NCI-H2029 (cell line): ENCODE measurements around the gene UBE2E2.
"Not testable (repeated sequence)": the region's sequence is repeated elsewhere in the genome, so short reads cannot be mapped to it uniquely, and the experiment has no call there.

Experiments used
- DNase-seq: peaks from one replicate; lab custom pipeline; 2025; lab: John Stamatoyannopoulos, UW

UBE2E2 gene

DNA sequence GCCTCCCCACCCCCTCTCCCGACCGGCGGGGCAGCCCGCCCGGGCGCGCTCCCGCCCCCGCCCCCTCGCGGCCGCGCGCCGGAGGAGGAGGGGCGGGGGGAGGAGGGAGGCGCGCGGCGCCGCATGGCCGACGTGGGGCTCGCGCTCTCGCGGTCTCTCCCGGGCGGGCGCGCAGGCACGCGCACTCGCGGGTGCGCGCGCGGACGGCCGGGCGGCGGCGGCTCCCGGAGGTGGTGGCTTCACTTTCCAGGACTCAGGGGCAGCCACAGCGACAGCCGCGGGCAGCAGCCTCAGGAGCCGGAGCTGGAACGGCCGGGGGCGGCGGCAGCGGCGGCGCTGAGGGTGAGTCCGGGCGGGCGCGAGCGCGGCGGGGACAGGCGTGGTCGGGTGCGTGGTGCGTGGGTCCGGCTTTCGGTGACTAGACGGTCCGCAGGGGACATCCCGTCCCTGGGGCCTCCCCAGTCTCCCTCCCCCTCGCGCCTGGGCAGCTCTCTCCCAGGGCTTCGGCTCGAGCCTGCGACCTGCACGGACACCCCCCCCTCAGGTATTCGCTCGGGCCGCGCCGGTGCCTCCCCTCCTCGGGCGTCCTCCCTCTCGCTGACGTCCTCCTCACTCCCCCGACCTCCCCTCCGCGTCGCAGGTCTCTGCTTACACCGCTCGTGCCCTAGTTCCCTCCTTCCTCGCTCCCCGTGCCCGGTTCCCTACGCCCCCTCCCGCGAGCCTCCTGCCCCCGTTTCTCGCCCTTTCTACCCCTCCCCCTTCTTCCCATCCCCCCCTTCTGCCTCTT lies at the start of gene UBE2E2:
TSS of gene UBE2E2 (plus strand) at position 407 of the 787 bp plus-strand sequence.
- DNase-seq = peak; percentile 67

DNA sequence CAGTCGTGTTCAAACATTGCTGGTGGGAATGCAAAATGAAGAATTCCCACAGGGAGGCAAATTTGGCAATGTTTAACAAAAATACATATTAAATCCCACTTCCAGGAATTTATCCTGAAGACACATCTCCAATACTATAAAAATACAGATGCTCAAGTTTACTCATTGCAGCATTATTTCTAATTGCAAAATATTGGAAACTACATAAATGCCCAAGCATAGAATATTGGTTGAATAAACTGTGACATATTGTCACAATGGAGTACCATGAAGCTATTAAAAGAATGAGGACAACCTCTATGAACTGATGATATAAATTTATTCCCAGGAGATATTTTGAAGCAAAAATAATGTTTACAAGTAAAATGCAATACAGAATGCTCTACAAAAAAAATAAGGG lies 49.7 kb upstream of the UBE2E2 start:
- no peak for DNase-seq

DNA sequence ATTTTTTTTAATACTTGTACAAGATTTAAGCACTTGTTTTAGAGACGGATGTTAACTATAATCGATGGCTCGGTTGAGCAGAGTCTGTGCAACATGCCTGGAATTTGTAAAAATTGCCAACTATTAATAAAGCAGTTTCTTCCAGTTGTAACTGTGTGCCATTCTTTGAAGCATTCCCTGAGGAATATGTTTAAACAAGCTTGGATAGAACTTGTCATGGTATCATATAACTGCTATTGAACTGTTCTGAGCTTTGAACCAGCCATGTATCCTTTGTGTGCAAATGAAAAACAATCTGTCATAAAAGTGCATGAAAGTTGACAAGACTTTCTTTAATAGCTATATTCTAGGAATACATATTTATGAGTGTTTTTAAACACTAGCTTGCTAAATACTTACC lies 45.8 kb upstream of the UBE2E2 start:
- no peak for DNase-seq

DNA sequence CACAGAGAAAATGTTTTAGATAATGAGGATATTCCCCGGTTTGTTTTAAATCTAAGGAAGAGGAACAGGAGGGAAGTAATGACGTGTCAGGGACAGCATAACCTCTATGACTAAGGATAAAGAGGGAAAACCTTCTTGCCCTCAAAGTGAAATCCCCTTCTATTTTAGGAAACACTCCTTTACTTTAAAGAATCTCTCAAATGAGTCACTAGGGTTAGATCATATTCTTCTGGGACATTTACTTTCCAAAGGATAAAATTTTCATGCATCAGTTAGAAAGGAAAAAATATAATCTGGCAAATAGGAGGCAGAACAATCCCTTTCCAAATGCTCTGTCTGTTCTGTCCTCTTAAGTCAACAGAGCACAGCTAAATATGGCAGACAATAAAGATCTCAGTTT lies 43.2 kb upstream of the UBE2E2 start:
- DNase-seq = no peak

DNA sequence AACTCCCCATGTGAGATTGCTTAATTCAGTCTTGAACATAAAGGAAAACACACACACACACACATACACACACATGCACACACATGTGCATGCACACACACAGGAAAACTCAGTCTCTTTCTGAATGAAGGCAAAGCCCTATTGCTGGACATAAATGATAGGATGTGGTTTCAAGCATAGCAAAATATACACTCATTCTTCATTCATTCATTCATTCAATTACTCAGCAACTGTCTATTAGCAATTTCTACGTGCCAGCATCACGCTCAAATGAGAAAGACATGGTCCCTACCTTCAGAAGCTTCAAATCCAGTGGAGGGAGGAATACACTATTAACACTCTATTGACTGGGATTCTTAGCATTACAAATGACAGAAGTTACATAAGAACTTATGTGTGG lies 41.8 kb upstream of the UBE2E2 start:
- no peak for DNase-seq

DNA sequence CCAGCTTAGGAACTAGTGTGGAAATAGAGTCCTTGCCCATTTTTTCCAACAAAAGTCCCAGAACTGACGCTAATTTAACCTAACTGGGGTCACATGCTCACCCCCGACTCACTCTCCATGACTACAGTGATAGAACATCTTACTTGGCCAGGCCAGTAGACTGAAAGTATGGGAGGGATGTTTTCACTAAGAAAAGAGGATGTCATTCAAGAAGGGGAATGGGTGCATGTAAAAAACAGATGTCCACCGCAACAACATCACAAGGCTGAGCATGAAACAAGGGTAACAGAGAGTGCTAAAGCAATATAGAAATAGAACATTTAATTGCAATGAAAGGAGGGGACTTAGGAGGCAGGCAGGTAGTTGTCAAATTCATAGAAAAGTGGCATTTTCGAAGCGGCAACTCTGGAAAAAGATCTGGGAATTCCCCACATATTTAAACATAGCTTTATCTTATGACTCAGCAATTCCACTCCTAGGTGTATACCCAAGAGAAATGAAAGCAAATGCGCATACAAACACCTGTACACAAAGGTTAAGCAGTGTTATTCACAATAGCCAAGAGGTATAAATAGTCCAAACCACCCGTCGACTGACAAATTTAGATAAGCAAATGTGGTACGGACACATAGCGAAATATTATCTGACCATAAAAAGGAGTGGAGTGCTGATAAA lies 41.1 kb upstream of the UBE2E2 start:
- no peak for DNase-seq

DNA sequence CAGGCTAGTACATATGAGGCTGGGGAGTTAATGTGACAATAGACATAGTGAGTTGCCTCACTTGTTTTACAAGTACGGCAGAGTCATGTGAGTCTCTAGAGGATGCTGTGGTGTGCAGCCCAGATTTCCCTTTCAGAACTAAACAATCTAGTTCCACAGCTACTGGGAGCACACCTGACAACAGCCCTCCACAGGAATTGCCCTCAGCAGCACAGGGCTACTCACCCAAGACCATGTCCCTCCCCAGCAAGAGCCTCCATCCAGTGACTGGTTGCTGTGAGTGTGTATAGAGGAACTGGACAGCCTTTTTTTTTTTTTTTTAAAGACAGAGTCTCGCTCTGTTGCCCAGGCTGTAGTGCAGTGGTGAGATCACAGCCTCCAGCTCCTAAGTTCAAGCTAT lies 40.2 kb upstream of the UBE2E2 start:
- no peak for DNase-seq

DNA sequence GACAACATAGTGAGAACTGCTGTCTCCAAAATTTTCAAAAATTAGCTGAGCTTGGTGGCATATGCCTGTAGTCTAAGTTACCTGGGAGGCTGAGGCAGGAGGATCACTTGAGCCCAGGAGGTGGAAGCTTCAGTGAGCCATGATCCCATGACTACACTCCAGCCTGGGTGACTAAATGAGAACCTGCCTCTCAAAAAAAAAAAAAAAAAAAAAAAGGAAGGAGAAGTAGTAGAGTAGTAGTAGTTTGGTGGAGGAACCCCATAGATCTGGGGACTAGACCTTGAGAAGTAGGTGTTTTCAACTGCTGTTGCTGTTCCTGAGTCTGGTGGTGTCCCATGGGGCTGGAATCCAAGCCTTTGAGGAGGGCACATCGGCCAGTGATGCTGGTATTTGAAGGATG lies 38.4 kb upstream of the UBE2E2 start:
- DNase-seq = no peak

DNA sequence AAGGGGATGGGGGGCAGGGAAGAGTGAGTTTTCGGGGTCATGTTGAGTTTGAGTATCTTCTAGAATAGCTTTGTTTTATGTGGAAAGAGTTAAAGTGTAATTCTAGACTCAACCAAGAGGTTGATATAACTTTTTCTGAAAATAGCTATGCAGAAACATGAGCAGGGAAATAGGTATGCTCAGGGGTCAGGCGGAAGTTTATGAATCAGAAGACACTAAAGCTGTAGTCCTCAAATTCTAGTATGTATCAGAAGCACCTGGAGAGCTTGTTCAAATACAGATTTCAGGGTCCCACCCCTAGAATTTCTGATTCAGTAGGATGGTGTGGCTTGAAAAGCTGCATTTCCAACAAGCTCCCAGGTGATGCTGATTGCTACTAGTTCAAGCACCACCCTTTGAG lies 37.6 kb upstream of the UBE2E2 start:
- DNase-seq = no peak

DNA sequence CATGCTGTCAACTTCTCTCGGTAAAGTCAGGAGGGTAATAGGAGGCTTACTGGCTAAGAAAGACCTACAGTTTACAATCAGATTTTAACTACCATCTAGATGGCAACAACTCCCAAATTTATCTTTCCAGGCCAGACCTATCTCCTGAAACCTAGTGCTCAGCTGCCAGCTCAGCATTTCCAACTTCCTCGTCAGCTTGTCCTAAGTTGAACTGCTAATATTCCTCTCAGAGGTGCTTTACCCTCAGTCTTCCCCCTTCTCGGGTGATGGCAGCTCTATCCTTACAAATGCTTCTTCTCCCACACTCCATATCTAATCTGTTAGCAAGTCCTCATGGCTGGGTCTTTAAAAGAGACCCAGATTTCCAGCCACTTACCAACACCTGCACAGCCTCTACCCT lies 36.9 kb upstream of the UBE2E2 start:
- no peak for DNase-seq

DNA sequence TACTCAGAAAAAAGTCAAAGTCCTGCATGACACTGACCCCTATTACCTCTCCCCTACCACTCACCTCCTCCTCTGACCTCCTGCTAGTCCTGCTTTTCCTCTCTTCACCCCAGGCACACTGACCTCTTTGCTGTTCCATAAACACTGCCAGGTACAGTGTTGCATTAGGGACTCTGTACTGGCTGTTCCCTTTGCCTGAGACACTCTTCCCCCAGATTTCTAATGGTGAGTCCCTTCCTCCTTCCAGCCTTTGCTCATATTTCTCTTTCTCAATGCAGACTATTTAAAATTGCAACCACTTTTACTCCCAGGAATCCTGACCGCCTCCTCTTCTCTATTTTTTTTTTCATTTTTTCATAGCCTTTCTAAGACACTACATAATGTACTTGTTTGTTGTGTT lies 36.3 kb upstream of the UBE2E2 start:
- DNase-seq = no peak

DNA sequence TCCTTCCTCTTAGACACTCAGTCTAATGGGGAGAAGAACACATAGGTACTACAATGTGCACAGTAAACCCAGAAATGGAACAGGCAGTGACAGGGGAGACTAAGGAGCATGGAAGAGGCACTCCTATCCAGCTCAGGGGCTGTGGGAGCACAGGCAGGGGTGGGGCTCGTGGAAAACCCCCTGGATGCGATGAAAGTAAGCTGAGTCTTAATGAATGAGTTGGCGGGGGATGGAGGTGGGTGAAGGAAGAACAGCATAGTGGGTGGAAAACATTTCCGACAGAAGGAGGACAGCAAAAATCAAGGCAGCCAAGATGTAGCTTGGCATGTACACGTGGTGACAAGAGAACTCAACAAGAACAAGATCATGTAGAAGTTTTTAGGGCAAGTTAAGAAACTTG lies 33.6 kb upstream of the UBE2E2 start:
- DNase-seq = no peak

DNA sequence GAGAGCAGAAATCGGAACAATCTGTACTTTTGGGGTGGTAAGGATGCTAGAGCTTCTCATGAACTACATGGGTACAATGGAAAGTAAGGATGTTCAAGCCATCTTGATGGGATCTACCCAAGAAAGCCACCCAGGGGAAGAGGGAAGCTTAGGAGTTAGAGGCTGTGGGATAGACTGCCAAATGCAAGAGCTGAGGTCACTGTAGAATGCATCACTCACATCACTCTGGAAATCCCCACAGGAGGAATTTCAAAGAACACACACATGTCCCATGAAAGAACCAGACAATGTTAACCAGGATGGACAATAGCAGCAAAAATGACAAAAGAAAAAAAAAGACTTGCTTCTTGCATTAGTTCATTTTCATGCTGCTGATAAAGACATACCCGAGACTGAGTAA lies 32.8 kb upstream of the UBE2E2 start:
- DNase-seq = no peak

DNA sequence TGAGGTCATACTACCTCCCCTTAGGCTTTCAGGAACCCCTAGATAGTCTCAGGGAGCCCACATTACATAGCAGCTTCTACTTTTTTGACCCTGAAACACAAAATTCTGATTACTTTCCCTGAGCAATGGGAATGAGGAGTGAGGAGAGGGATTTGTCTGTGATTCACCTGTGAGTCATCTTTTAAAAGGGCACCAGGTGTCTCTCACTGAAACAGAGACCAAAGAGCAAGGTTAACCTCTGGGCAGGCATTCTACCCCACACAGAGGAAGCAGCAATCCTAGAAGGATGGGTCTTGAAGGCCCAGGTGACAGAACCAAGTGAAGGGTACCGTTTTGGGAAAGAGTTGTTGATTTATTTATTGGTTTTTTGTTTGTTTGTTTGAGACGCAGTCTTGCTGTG lies 31.1 kb upstream of the UBE2E2 start:
- no peak for DNase-seq

DNA sequence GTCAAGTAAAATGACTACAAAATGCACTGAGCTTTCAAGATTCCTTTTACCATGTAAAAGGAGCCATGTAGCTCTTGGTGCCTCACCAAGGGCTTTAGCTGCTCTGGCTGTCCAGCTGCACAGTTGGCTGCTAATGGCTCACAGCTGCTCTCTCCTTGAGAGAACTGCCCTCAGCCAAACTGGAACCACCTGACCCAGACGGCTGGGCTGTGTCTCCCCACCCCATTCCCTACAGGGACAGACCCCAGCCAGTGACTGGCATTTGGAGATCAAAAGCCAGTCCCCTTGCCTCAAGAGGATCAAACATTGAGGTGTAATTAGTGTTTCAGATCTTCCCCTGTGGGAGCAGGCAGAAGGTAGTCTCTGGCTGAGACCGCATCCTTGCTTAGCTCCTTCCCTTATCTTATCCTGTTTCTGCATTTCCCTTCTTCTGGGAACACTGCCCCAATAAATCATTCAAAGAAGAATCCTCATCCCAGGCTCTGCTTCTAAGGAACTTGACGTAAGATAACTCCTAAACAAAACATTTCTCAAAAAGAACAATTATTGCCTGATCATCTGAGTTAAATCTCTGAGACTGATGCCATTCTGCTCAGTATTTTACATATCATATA lies 28.6 kb upstream of the UBE2E2 start:
- no peak for DNase-seq

DNA sequence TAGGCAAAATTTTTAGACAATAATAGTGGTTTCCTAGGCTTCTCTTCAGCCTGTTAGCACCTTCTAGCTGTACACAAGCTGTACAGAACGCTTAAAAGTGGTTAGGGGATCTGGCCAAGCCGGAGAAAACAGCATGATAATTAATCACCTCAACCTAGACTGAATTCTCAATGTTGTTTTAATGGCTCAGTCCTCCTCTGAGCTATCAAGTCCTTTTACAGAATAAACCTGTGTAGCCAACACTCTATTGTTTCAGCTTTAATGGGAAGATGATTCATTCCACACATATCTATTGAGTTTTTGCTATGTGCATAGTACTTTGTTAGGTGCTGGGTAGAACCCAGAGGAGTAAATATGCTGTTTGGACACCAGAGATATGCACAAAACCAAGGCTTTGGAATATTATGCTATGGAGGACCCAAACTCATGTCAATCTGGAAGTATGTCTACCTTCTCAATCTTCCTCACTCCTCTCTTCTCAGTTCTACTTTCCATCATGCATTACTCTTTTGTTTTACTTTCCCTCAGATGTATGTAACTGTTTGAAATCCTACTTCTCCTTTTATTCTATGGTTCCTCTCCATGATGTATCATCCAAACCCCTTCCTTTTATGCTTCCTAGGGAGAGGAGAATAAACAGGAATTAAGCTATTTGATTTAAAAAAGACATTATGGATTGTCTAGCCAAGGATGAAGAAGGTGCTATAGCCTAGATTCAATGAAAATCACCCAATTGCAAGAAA lies 27.6 kb upstream of the UBE2E2 start:
- DNase-seq = no peak

DNA sequence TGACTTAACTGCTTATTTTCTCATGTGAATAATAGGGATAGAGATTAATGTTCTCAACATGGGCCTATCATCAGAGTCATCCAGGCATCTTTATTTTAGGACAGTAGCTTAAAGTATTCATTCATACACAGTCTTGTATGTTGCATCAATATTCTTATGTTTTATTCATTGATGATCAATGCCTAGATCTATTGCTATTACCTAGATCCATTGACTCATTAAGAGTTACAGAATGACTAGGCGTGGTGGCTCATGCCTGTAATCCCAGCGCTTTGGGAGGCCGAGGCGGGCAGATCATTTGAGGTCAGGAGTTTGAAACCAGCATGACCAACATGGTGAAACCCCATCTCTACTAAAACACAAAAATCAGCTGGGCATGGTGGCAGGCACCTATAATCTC lies 26.3 kb upstream of the UBE2E2 start:
- not testable (repeated sequence) for DNase-seq

DNA sequence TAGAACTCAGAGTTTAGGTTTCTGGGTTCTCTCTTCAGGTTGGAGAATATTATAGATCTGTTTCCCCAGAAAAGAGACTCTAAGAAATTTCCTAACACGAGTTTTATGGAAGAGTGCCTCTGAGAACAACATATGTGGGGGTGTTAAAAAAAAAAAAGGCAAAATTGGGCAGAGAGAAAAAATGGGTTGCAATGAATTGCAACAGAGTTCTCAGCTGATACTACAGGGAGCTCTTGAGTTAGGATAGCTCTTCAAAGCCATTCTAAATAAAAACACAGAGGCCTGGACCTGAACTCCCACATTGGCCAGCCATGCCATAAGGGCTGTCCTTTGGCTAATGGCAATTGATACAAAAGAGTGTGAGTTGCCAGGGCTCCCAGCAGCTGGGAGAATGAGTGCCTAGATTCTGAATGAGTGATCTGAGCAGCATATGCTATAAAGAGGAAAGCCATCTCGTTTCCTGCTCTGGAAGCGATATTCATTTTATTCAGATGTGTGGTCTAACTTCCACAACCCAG lies 20.1 kb upstream of the UBE2E2 start:
- DNase-seq = no peak

DNA sequence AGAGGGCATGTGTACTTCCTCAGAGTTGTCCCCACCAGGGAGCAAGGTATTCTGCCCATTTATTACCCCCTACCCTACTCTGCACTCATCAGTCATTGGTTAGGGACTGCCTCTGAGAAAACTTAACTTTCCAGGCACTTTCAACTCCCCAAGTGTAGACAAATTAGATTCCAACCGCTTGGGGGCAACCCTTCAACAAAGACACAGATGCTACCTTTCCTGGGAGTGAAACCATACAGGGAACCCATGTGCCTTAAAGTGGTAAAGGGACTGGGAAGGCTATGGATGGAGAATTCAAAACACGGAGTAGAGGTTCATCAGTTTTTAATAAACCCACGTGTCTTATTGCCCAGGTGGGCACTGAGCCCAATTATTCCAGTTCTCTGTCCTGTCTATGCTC lies 19.4 kb upstream of the UBE2E2 start:
- DNase-seq = no peak

DNA sequence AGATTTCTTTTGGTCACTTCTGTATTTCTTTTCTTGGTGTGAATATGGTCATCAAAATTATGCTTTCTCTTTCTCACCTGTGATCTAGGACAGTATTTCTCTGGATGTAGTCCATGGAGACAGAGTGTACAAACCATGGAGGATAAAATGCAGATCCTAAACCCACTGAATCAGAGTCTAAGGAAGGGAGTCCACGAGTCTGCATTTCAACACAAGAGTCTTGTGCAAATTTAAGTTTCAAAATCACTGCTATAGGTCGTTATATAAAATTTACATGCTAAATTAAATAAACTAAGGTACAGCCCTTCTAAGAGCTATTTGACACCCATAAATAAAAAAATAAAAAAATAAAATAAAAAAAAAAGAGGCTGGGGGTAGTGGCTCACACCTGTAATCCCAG lies 17.3 kb upstream of the UBE2E2 start:
- no peak for DNase-seq

DNA sequence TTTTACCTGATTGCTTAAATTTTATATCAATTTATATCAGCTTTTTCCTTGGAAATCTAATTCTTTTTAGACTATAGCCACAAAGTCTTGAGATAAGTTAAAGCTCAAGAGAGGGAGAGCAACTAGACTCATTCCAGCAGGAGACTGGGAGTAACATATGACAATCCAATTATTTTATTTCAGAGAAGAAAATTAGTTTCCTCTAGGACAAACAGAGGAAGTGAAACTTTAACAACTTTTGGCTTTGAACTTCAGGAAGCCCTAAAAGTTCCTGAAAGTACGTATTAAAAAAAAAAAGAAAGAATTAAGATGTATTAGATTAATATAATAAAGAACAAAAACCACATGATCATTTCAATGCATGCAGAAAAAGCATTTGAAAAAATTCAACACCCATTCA lies 13.9 kb upstream of the UBE2E2 start:
- DNase-seq = no peak

DNA sequence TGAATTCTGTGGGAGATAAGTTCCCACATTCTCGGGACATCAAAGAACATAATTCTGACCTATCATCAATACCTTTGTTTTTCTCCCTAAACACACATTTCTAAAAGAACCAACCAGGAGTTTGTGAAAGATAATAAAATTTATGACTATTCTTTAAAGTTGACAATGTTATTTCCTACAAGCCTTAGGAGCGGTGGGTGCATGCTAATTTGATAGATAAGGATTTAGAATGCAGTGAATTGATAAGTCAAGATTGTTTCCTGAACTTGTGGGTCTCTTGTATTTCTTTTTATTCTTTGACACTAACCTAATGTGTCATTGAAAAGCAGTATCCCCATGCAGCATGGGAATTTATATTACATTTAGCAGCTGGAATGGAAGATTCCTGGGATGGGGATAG lies 10.3 kb upstream of the UBE2E2 start:
- no peak for DNase-seq

DNA sequence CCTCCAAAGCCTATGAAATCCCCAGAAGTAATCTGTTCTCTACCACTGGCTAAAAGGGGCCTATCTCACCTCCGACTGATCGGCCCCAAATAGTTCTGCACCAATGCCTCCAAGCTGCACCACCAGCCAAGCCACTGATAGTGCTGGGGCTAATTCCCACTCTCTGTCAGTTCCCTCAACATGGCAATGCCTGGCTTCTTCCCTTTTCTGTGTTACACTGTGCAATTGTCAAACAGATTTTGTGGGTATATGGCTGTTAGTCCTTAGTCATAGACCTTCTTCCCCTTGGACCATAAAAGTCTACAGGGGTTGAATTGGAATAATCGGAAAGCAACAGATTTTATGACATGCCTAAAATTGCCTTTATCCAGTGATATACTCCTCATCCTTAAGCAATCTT lies 9.3 kb upstream of the UBE2E2 start:
- no peak for DNase-seq
